IMR-90 (cell line): ENCODE data around the gene TBC1D22A. TPM values are rescaled to one million over a fixed set of nuclear protein-coding genes. Genes with fewer than 3 reads are reported as not detected.

Source experiments
- ATAC-seq: fragments of 200-7000 bp; cut with Tn5 transposase; 2 replicates; pipeline ENCODE4 v1.9.1; 2020; ENCODE audit warnings: low read depth, mild to moderate bottlenecking, moderate library complexity
- BruUV-seq: library from RNA; stranded (reverse); fragments of 400-500 nt; replicated peaks from 2 replicates; lab custom pipeline; 2021; lab: Mats Ljungman, UMichigan
- CTCF ChIA-PET: fragments of 300-600 bp; formaldehyde crosslinking; extraction: SDS; loops from one replicate; lab custom pipeline; 2021; ENCODE audit warnings: antibody characterized with exemption; lab: Yijun Ruan, JAX
- POLR2A ChIA-PET: fragments of 300-600 bp; sonication (Branson Sonifier 250); formaldehyde crosslinking; loops from one replicate; lab custom pipeline; 2022; ENCODE audit warnings: antibody characterized with exemption; ENCODE audit not compliant: unreplicated experiment; lab: Charles Lee
- DNase-seq: peaks from one replicate; pipeline ENCODE4 v3.0.0; 2013
- H2AFZ ChIP-seq: replicated peaks from 2 replicates; pipeline ENCODE3; 2013; ENCODE audit warnings: low read length, mild to moderate bottlenecking; ENCODE audit not compliant: poor library complexity
- H2AK5ac ChIP-seq: 2 replicates; pipeline ENCODE4 v1.6.1; 2013; ENCODE audit warnings: low read depth, low read length, inconsistent platforms
- H2AK9ac ChIP-seq: replicated peaks from 2 replicates; pipeline ENCODE3; 2013; ENCODE audit warnings: mild to moderate bottlenecking, low read depth, low read length, moderate library complexity; ENCODE audit not compliant: poor library complexity
- H2BK120ac ChIP-seq: 2 replicates; pipeline ENCODE4 v1.6.1; 2013; ENCODE audit warnings: low read depth, low read length, inconsistent platforms
- H2BK15ac ChIP-seq: 3 replicates; pipeline ENCODE4 v1.6.1; 2013; ENCODE audit warnings: low read depth, low read length, inconsistent platforms
- H2BK20ac ChIP-seq: 2 replicates; pipeline ENCODE4 v1.6.1; 2013; ENCODE audit warnings: low read depth, mild to moderate bottlenecking, inconsistent platforms, low read length, moderate library complexity
- H2BK5ac ChIP-seq: 2 replicates; pipeline ENCODE4 v1.6.1; 2013; ENCODE audit warnings: mild to moderate bottlenecking, low read depth, low read length, inconsistent platforms; ENCODE audit not compliant: poor library complexity, severe bottlenecking
- H3K14ac ChIP-seq: replicated peaks from 2 replicates; pipeline ENCODE4 v1.6.1; 2013; ENCODE audit warnings: low read depth, low read length, inconsistent platforms
- H3K18ac ChIP-seq: 2 replicates; pipeline ENCODE4 v1.6.1; 2013; ENCODE audit warnings: low read depth, low read length, control low read depth
- H3K23ac ChIP-seq: 2 replicates; pipeline ENCODE4 v1.6.1; 2013; ENCODE audit warnings: low read depth, low read length, inconsistent platforms
- H3K27ac ChIP-seq: 2 replicates; pipeline ENCODE4 v1.5.1; 2013; ENCODE audit warnings: mild to moderate bottlenecking, control low read depth, low read length; ENCODE audit not compliant: insufficient read depth
- H3K27me3 ChIP-seq: 2 replicates; pipeline ENCODE4 v1.6.1; 2013; ENCODE audit warnings: low read length; ENCODE audit not compliant: control insufficient read depth, insufficient read depth
- H3K36me3 ChIP-seq: 2 replicates; pipeline ENCODE4 v1.6.1; 2013; ENCODE audit warnings: low read length, mixed read lengths; ENCODE audit not compliant: control insufficient read depth, insufficient read depth
- H3K4ac ChIP-seq: 2 replicates; pipeline ENCODE4 v1.6.1; 2013; ENCODE audit warnings: low read depth, low read length, inconsistent platforms
- H3K4me1 ChIP-seq: 2 replicates; pipeline ENCODE4 v1.6.1; 2013; ENCODE audit warnings: low read length, mixed read lengths; ENCODE audit not compliant: control insufficient read depth, insufficient read depth
- H3K4me2 ChIP-seq: 2 replicates; pipeline ENCODE4 v1.6.1; 2013; ENCODE audit warnings: low read depth, mild to moderate bottlenecking, control low read depth, low read length, moderate library complexity
- H3K4me3 ChIP-seq: 2 replicates; pipeline ENCODE4 v1.5.1; 2013; ENCODE audit warnings: low read depth, mild to moderate bottlenecking, control low read depth, low read length, moderate library complexity; ENCODE audit not compliant: insufficient read depth
- H3K56ac ChIP-seq: 2 replicates; pipeline ENCODE4 v1.6.1; 2013; ENCODE audit warnings: low read length, inconsistent platforms; ENCODE audit not compliant: insufficient read depth; ENCODE audit errors: extremely low read depth
- H3K79me1 ChIP-seq, 2 experiments: 2 replicates each; pipeline ENCODE4 v1.6.1; 2013; ENCODE audit warnings: low read length in 2 of 2, inconsistent platforms in 1 of 2, low read depth in 1 of 2
- H3K9ac ChIP-seq: 2 replicates; pipeline ENCODE4 v1.6.1; 2013; ENCODE audit warnings: low read depth, low read length, control low read depth
- H3K9me1 ChIP-seq: 2 replicates; pipeline ENCODE4 v1.6.1; 2013; ENCODE audit warnings: low read length, inconsistent platforms; ENCODE audit not compliant: insufficient read depth
- H3K9me3 ChIP-seq: 2 replicates; pipeline ENCODE4 v1.6.1; 2013; ENCODE audit warnings: low read length; ENCODE audit not compliant: control insufficient read depth, insufficient read depth
- H4K20me1 ChIP-seq: 2 replicates; pipeline ENCODE4 v1.6.1; 2013; ENCODE audit warnings: low read length, inconsistent platforms; ENCODE audit not compliant: insufficient read depth
- H4K5ac ChIP-seq: 2 replicates; pipeline ENCODE4 v1.6.1; 2013; ENCODE audit warnings: mild to moderate bottlenecking, low read depth, low read length, control low read depth
- H4K8ac ChIP-seq, 2 experiments: 2 replicates each; pipeline ENCODE4 v1.6.1; 2013; ENCODE audit warnings: low read depth in 2 of 2, low read length in 2 of 2, control low read depth in 1 of 2, inconsistent platforms in 1 of 2
- H4K91ac ChIP-seq: 2 replicates; pipeline ENCODE4 v1.6.1; 2013; ENCODE audit warnings: low read depth, low read length, inconsistent platforms; ENCODE audit not compliant: insufficient read depth
- MAFK ChIP-seq: IDR thresholded peaks from 2 replicates; pipeline ENCODE4 v1.6.1; 2012; ENCODE audit warnings: low read depth, low read length, improper control_type of control experiment
- WGBS, 2 experiments: methylation state at CpG; one replicate each; pipeline versions ENCODE4 v1.1.5 to v1.1.7; 2013; ENCODE audit warnings: missing lambda C conversion rate in 2 of 2; ENCODE audit not compliant: insufficient read length in 1 of 2; ENCODE audit errors: extremely low coverage in 2 of 2; 5-methylcytosine and 5-hydroxymethylcytosine counted together
- dilution Hi-C: fragments of 300-500 bp; cut with HindIII; formaldehyde crosslinking; loops from one replicate; pipeline ENCODE4 v1.14.3; 2018; ENCODE audit warnings: low sequenced_read_pairs; ENCODE audit not compliant: unreplicated experiment
- in situ Hi-C: fragments of 300-500 bp; cut with MboI; formaldehyde crosslinking; loops from 3 replicates; pipeline ENCODE4 v1.14.3; 2019; ENCODE audit warnings: low sequenced_read_pairs, inconsistent platforms, mixed read lengths
- intact Hi-C: fragments of 100-400 bp; cut with micrococcal nuclease; formaldehyde crosslinking; loops from 2 replicates; pipeline ENCODE4 v1.10.0; 2022
- polyA plus RNA-seq, 3 experiments: library from polyadenylated mRNA; depleted of rRNA; stranded (reverse); fragments of >200 nt; gene quantifications; 2 replicates each; pipeline ENCODE4 v1.2.3, GENCODE V29; 2012; ENCODE audit warnings: low replicate concordance in 1 of 3
- total RNA-seq: library from RNA; depleted of rRNA; stranded (reverse); fragments of >200 nt; gene quantifications from 2 replicates; pipeline ENCODE4 v1.2.3, GENCODE V29; 2012
- TF ChIP-seq, protein P1 (sequence below): fragments of 150-350 bp; IDR thresholded peaks from 2 replicates; pipeline ENCODE4 v1.6.1; 2016; ENCODE audit warnings: low read depth, mild to moderate bottlenecking, low read length, moderate library complexity, borderline replicate concordance

TBC1D22A gene
- total and polyA plus RNA-seq, 2 of the 4 experiments (the other 2 are of a cell fraction) = 9.0 to 16.7 TPM

- H2AFZ ChIP-seq = no peak overlapping the region
- no peak overlapping the region for H3K4ac ChIP-seq
- H3K4me2 ChIP-seq = no peak overlapping the region
- no peak overlapping the region for H4K91ac ChIP-seq
- no TSS peak for BruUV-seq
- H2AK5ac ChIP-seq = no peak overlapping the region
- no peak overlapping the region for H2AK9ac ChIP-seq
- H2BK120ac ChIP-seq = no peak overlapping the region
- H3K9me1 ChIP-seq = peaks cover 24% of the 10 kb centered on the region; the same call in 1 of the 2 replicates
- no peak overlapping the region for H2BK15ac ChIP-seq
- CTCF ChIA-PET = no interaction called here
- H3K4me3 ChIP-seq = no peak overlapping the region
- TF ChIP-seq, protein P1, sequence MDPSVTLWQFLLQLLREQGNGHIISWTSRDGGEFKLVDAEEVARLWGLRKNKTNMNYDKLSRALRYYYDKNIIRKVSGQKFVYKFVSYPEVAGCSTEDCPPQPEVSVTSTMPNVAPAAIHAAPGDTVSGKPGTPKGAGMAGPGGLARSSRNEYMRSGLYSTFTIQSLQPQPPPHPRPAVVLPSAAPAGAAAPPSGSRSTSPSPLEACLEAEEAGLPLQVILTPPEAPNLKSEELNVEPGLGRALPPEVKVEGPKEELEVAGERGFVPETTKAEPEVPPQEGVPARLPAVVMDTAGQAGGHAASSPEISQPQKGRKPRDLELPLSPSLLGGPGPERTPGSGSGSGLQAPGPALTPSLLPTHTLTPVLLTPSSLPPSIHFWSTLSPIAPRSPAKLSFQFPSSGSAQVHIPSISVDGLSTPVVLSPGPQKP = no peak
- TF ChIP-seq MAFK = peak; percentile 67
- dilution Hi-C loops (no loop called here), in situ Hi-C loops (no loop called here), intact Hi-C loops (no loop called here)
- no peak overlapping the region for H4K8ac ChIP-seq
- peaks cover 18% of the 10 kb centered on the region for H3K36me3 ChIP-seq
- no peak overlapping the region for H2BK5ac ChIP-seq
- DNase-seq (no peak), ATAC-seq (no peak)
- H3K56ac ChIP-seq = no peak overlapping the region
- no peak overlapping the region for H3K14ac ChIP-seq
- POLR2A ChIA-PET = no interaction called here
- peaks cover 9% of the 10 kb centered on the region for H3K4me1 ChIP-seq
- H2BK20ac ChIP-seq = no peak overlapping the region
- 92% methylated on average over 8 of the region's 24 CpGs; no CpG with 5 or more reads in 1 of the 2 experiments for WGBS, 2 experiments
- no peaks in the 10 kb centered on the region for H3K9me3 ChIP-seq
- no peak overlapping the region for H3K23ac ChIP-seq
- no peak overlapping the region for H4K5ac ChIP-seq
- no peaks in the 10 kb centered on the region for H3K27me3 ChIP-seq
- H4K20me1 ChIP-seq = peaks cover 7% of the 10 kb centered on the region
- H3K9ac ChIP-seq = no peak overlapping the region
- H3K27ac ChIP-seq = no peak overlapping the region
- H3K18ac ChIP-seq = no peak overlapping the region
- peaks cover 3 to 24% of the 10 kb centered on the region in 2 experiments; a peak in 3 of 4 replicates for H3K79me1 ChIP-seq
Measured at GRCh38 chr22:46974631-46975585, 212.5 kb downstream of the TBC1D22A start.
